Right renal cortex interstitium (tissue), 3 donors: ENCODE results near the gene CRNN. TPM values are rescaled to one million over a fixed set of nuclear protein-coding genes. Genes with fewer than 3 reads are reported as not detected.

ENCODE experiments used
- DNase-seq, 3 donors: peaks; one replicate each; pipeline ENCODE4 v3.0.0-alpha.2; 2013; ENCODE audit warnings: low read depth in 3 of 3, low spot score in 2 of 3
- polyA plus RNA-seq, 3 donors: library from polyadenylated mRNA; unstranded; fragments of 120-200 nt; gene quantifications; one replicate each; pipeline ENCODE4 v1.2.1, GENCODE V29; 2013; ENCODE audit not compliant: insufficient read length in 3 of 3

CRNN gene
- polyA plus RNA-seq, 3 donors = not detected

GRCh38 chr1:152426731-152427130, 12.7 kb upstream of the CRNN start:
- no peak for DNase-seq

- DNase-seq = no peak
These were observed 5.9 kb upstream of the CRNN start for GRCh38 chr1:152419917-152420316.

- no peak for DNase-seq
These were observed 1.6 kb upstream of the CRNN start for GRCh38 chr1:152415454-152416227.

- no peak for DNase-seq
These were observed 1.3 kb downstream of the CRNN start for GRCh38 chr1:152412756-152413155.

GRCh38 chr1:152411134-152411533, 2.9 kb downstream of the CRNN start:
- DNase-seq = no peak

DNA sequence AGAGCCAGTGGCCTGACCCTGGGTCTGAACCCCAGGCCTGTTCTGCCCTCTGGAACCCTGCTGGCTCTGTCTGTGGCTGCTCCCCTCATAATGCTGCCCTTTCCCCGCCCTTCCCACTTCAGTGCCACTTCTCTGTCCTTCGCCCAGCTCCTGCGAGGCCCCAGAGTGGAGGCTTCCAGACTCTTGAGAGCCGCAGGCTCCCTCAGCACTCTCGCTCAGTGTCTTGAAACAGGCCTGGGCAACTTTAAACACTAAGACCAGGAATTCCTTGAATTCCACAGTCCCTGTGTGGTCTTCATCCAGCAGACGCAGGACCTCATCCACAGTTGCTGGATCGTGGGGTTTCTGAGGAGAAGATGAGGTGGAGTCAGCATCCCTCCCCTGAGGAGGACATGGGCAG, 3.5 kb downstream of the CRNN start:
- DNase-seq = no peak

- no peak for DNase-seq
These were observed 4.0 kb downstream of the CRNN start for GRCh38 chr1:152410028-152410427.

- no peak for DNase-seq
These were observed 5.4 kb downstream of the CRNN start for GRCh38 chr1:152408664-152409063.

- DNase-seq = peak in 1 of 3 donors; percentile 5
These were observed 15.0 kb downstream of the CRNN start for GRCh38 chr1:152398812-152399698.

DNA sequence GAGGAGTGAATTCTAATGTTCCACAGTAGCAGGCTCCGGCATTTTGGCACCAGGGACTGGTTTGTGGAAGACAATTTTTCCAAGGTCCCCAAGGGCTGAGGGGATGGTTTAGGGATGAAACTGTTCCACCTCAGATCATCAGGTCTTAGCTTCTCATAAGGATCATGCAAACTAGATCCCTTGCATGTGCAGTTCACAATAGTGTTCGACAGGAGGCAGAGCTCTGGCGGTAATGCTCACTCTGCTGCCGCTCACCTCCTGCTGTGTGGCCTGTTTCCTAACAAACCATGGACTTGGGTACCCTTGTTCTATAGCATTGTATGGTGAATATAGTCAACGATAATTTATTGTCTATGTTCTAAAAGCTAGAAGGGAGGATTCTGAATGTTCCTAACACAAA, 16.6 kb downstream of the CRNN start:
- no peak for DNase-seq

DNA sequence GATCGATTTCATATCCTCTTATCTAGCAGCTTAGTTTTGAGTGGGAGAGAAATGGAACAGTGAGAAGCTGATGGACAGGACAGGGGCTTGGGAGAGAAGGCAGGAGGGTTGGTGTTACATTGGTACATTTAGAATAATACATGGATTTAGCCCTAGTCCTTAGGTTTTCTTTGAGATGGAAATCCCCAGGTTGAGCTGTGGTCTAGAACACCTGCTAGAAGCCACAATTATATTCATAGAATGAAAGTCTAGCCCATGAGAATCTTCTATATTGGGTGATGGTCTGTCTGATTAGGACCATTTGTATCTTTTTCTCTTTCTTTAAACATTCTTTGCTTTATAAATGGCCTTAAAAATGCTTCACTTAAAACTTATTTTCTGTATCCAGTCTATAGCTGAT, 19.9 kb downstream of the CRNN start:
- no peak for DNase-seq

GRCh38 chr1:152392909-152393308, 21.2 kb downstream of the CRNN start:
- no peak for DNase-seq

DNA sequence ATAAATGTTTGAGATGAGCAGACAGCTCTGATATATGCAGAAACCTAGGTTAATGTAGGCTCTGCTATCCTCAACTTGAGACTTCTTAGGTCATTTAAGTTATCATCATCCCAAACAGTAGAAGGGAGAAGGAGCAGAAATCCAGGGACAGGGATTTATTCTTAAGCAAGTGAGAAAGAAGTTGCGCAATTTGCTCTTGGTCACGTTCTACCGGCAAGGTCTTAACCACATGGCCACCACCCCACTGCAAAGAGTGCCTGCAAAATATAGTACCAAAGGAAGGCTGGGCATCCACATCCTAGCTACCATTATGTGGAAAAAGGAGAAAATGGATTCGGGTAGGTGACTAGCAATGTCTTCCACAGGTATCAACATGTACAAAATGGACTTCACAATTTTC, 25.2 kb downstream of the CRNN start:
- no peak for DNase-seq

GRCh38 chr1:152386940-152387339, 27.1 kb downstream of the CRNN start:
- no peak for DNase-seq

GRCh38 chr1:152380932-152381331, 33.1 kb downstream of the CRNN start:
- no peak for DNase-seq

GRCh38 chr1:152374451-152374850, 39.6 kb downstream of the CRNN start:
- DNase-seq = no peak

- no peak for DNase-seq
These were observed 41.4 kb downstream of the CRNN start for GRCh38 chr1:152372672-152373071.

- no peak for DNase-seq
These were observed 46.6 kb downstream of the CRNN start for GRCh38 chr1:152367436-152367835.

DNA sequence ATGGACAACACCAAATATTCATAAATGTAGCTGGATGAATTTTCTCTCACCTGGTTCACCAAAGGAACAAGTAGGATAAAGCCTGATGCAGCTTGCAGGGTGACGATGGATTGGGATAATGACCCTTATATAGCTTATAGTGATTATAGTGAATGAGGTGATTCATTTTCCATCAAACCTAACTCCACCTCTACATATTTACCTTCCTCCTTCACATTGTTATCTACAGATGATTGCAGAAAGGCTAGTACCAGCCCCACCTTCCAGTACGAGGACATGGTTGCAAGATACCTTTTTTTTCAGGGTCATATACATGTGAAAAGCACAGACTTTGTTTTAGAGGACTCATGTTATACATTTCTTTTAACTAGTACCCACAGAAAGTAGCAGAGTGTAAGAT, 54.2 kb downstream of the CRNN start, which contains the start of gene FLG2:
Gene FLG2, minus strand, starts transcription at position 101 of the 400 bp plus-strand sequence. CDS start 1,122 bp downstream, outside the sequence.
- DNase-seq = no peak
